GM21360 (cell line): ENCODE results near the gene ZDBF2.
A peak's percentile ranks its signal among the peaks of the same experiment; 100 is the strongest.
"Not testable (repeated sequence)": the region's sequence is repeated elsewhere in the genome, so short reads cannot be mapped to it uniquely, and the experiment has no call there.

Experiments used
- ATAC-seq: cut with Tn5 transposase; IDR thresholded peaks from one replicate; pipeline ENCODE4 v1.9.1; 2021; ENCODE audit warnings: mild to moderate bottlenecking, moderate library complexity; ENCODE audit not compliant: unreplicated experiment

ZDBF2 gene

GRCh38 chr2:206258615-206259014 lies 15.8 kb upstream of the ZDBF2 start:
- not testable (repeated sequence) for ATAC-seq

GRCh38 chr2:206259376-206260187 lies 14.9 kb upstream of the ZDBF2 start:
- ATAC-seq = no peak

GRCh38 chr2:206260188-206261012 lies 14.1 kb upstream of the ZDBF2 start:
- ATAC-seq = peak; percentile 81

DNA sequence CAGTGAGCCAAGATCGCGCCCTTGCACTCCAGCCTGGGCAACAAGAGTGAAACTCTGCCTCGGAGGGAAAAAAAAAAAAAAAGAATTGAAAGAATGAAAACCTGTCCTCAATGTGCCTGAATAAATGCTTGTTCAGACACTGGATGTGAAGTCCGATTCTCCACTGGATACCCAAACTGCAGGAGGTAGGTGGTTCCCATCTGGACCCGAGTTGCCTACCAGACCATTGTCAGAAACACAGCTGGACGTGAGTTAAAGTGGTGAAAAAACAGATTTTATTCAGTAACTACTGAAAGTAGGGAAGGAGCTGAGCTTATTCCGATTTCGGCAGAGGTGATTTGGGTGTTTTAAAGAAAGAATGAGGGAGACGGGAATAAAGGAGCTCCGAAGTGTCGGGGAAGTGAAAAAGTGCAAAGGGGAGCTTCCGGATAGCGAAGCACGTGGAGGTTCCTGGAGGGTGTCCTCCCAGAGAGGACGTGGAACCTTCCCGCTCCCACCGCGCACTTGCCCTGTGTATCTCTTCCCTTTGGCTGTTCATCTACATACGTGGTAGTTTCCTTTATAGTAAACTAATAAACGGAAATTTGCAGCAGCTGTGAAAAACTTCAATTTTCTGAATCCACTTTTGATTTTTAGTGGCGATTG lies 10.4 kb upstream of the ZDBF2 start:
- ATAC-seq = no peak

DNA sequence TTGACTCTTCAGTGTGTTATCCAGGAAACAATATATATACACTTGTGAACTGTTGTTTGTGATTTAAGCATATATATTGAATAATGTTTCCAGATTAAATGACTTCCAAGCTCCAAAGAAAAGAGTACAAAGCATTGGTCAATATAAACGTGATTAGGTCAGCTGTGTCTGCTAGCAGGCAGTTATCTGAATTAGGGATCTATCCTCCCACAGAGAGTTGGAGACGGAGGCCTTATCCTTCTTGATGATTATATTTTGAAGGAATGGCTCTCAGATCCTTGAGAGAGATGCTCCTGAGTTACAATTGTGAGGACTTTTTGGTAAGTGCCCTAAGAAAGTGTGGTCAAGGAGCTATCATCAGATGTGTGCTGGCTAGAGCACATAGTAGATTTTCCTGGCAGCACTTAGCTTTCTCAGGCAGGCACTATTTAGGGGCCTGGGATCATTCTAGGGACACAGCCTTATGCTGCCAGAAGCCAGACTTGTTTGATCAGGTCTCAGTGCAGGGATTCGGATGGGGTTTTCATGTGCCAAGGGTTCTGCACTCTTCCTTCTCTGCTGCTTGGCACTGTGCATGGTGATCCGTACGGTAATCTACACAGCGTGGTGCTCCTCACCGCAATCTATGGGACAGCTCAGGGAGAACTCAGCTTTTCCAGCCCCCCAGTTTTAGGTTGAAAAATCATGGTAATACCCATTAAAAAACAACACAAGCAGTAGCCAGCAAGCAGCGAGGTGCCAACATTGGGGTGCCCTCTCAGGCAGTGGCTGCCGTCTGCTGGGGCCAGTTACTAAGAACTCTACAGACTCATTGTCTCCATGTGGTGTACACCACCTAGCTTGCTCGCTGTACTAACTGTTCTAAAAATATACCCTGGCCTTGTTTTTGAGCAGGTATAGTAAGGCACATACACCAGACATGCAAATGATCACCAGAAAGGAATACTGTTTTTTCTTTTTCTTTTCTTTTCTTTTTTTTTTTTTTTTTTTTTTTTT lies 8.0 kb upstream of the ZDBF2 start:
- no peak for ATAC-seq

DNA sequence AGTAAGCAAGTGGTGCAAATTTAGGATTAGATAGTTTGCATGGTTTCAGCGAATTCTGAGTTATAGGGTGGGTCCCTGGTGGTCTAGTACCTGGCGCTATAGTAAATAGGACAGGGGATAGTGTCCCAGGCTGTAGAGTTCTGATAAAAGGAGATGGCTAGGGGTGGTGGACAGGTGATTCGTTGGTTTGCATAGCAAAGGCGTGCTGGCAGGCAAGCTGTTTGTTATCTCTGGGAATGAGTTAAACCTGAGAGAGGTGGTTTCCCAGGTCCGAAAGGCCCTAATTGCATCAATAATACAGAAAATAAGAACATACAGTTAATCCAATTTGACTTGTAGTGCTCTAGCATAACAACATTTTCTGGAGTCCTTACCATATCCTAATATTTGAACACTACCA lies 6.9 kb upstream of the ZDBF2 start:
- ATAC-seq = no peak

DNA sequence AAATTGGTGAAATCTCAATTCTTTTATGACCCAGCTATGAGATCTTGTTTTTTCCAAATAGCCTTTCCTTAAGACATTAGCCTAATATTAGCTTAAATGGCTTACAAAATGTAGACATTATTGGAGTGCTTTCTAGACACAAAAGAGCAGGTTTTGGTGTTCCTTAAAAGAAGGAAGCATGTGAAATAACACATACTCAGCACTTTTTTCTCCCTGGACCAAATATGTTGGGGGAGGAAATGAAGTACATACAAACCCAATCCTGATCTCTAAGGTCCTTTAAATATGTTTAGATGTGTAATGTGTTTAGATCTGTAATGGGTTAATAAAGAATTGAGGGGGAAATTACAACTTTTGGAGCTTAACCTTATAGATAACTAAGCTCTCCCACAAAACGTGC lies 3.4 kb upstream of the ZDBF2 start:
- ATAC-seq = no peak

DNA sequence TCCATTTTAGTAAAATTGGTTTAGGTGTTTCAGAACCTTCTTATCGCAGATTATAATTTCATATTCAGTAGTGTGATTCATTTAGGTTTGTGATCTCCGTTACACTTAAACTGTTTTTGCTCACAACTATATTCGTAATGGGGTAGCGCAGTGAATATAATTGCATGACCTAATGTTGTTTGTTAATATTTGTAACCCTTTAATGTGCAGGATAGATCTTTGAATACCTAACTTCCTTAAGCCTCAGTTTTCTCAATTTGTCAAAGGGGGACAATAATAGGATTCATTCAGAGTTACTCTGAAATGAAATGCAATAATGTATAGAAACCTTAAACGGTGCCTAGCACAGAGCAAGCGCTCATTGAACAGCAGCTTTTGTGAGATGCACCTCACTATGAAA lies 558 bp upstream of the ZDBF2 start:
- ATAC-seq = no peak

- ATAC-seq = no peak
These were observed 1.0 kb downstream of the ZDBF2 start for GRCh38 chr2:206275312-206276055.

DNA sequence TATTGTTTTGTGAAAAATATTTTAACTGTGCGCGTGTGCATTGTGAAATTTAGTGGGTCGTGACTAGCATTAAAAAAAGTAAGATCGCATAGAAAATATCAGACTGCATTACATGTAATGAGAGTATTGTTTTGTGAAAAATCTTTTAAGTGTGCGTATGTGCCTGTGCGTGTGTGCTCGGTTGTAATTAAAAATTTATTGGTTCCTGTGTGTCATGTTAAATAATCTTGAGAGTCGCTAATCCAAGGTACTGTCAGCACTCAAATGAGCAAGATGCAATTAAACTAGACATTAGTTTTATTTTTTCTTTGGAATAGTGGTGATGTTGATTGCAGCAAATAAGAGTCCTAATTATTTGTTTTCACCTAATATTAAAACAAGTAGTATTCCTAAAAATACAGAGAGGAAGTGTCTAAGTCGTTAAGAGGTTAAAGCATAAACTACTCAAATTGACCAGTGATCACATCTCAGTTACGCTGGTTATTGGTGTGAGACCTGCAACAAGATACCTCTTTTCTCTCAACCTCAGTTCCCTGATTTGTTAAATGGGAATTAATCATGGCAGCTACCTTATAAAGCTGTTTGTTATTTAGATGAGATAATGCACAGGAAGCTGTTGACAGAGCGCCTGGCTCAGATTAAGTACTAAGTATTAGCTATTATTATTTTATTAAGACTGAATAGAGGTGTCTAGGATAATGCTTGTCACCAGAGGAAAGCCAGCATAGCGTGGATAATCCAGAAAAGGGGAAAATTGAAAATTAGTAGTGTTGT lies 1.9 kb downstream of the ZDBF2 start:
- ATAC-seq = no peak

GRCh38 chr2:206277503-206277902 lies 3.0 kb downstream of the ZDBF2 start:
- ATAC-seq = no peak

- ATAC-seq = no peak
These were observed 8.3 kb downstream of the ZDBF2 start for GRCh38 chr2:206282746-206283145.

DNA sequence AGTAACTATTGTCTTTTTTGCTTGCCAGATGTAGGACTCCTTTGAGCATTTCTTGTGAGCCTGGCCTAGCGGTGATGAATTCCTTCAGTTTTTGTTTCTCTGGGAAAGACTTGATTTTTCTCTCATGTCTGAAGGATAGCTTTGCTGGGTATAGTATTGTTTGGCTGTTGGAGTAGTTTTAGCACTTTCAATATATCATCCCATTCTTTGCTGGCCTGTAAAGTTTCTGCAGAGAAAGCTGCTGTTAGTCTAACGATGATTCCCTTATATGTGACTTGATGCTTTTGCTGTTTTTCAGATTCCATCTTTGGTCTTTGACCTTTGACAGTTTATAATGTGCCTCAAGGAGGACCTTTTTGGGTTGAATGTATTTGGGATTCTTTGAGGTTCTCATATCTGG lies 12.7 kb downstream of the ZDBF2 start:
- ATAC-seq = no peak

GRCh38 chr2:206289391-206289790 lies 14.9 kb downstream of the ZDBF2 start:
- ATAC-seq = no peak

DNA sequence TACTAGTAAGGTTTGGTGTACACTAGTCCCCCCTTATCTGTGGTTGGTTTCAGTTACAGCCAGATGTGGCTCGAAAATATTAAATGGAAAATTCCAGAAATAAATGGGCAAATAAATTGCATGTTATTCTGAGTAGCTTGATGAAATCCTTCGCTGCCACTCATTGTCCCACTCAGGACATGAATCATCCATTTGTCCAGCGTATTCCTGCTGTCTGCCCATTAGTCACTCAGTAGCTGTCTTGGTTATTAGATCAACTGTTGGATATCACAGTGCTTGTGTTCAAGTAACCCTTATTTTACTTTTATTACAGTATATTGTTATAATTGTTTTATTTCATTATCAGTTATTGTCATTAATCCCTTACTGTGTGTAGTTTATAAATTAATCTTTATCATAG lies 21.7 kb downstream of the ZDBF2 start:
- no peak for ATAC-seq

DNA sequence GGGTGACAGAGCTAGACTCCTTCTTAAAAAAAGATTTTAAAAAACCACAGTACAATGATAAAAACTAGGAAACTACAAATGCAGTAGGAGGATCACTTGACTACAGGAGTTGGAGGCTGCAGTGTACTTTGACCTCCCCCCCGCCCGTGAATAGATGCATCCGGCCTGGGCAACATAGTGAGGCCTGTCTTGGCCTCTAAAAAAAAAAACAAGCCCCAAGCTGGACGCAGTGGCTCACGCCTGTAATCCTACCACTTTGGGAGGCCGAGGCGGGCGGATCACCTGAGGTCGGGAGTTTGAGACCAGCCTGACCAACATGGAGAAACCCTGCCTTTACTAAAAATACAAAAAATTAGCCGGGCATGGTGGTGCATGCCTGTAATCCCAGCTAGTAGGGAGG lies 25.1 kb downstream of the ZDBF2 start:
- ATAC-seq = not testable (repeated sequence)

DNA sequence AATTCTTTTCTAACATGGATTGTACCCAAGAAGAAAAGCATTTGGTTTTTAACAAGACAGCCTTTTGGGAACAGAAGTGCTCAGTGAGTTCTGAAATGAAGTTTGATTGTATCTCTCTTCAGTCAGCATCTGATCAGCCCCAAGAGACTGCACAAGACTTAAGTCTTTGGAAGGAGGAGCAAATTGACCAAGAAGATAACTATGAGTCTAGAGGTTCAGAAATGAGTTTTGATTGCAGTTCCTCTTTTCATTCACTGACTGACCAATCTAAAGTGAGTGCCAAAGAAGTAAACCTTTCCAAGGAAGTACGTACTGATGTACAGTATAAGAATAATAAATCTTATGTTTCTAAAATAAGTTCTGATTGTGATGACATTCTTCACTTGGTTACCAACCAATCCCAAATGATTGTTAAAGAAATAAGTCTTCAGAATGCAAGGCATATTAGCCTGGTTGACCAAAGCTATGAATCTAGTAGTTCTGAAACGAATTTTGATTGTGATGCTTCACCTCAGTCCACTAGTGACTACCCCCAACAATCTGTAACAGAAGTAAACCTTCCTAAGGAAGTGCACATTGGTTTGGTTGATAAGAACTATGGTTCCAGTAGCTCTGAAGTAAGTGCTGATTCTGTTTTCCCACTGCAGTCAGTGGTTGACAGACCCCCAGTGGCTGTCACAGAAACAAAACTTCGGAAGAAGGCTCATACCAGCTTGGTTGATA lies 31.2 kb downstream of the ZDBF2 start:
- ATAC-seq = peak; percentile 87

GRCh38 chr2:206311026-206311425 lies 36.6 kb downstream of the ZDBF2 start:
- ATAC-seq = no peak
